ENCODE results near the gene SFT2D3. TPM values are rescaled to one million over a fixed set of nuclear protein-coding genes. Genes with fewer than 3 reads are reported as not detected.

SFT2D3 gene
- total RNA-seq, 2 experiments from 2014 or later, result 7.5 to 8.7 TPM

DNA sequence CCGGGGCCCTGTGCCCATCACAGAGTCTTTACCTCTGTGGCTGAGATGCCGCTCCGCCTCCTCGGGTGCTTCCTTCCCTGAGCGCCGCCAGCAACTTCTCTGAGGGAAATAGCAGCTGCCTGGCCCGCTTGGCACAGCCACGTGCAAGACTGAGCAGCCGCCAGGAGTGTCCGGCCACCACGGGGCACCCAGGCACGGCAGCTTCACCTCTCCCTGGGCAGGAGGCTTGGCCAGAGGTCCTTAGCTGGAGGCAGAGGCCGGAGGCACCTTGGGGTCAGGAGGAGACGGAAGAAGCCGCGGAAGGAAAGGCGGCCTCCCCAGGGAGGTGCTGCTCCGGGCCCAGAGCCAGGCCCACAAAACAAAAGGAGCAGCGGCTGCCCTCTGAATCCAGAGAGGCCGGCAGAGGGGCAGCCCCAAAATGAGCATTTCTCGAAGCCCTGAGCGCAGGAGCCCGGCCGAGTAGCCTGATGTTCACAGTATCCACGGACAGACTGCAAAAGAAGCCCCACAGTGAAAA, 20.0 kb upstream of the SFT2D3 start:
- Mint-ChIP-seq H3K4me3 (no peak overlapping the region), H3K4me1 (peaks cover 3% of the 10 kb centered on the region), H3K36me3 (no peaks in the 10 kb centered on the region), H3K27ac (no peak overlapping the region), H3K9me3 (no peaks in the 10 kb centered on the region), H3K27me3 (peaks cover 41% of the 10 kb centered on the region)
- DNase-seq, result no peak
- POLR2A ChIA-PET, result no interaction called here
- no peak for ATAC-seq (ENCODE audit: low read depth)

DNA sequence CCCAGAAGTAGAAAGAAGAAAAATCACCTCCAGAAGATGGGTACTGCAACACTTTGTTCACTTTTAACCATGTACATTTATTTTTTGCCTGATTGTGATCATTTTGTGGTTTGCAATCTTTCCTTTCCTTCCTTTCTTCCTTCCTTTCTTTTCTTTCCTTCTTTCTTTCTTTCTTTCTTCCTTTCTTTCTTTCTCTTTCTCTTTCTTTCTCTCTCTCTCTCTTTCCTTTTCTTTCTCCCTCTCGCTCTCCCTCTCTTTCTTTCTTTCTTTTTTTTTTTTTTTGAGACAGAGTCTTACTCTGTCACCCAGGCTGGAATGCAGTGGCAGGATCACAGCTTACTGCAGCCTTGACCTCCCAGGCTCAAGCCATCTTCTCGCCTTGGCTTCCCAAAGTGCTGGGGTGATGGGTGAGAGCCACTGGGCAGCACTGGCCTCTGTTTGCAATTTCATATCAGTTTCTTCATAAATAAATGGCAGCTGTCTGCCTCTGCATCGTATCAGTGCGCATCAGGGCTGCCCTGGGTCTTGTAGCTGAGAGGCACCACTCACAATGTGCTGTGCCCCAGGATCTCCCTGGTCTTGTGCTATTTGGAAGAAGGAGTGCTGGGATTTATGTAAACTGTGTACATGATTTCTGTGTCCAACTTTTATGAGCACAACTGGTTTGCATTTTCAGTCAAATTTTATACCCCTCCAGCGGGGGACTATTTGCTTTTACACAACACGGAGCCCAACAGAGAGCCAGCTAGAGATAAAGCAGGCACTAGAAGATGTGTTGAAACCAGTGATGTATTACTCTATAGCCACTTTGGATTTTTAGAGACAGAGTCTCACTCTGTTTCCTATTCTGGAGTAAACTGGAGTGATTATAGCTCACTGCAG, 19.1 kb upstream of the SFT2D3 start:
- ATAC-seq (ENCODE audit: low read depth), result no peak
- H3K4me3 Mint-ChIP-seq, result no peak overlapping the region
- DNase-seq, result no peak
- POLR2A ChIA-PET, result interaction anchor here (1.1 kb wide), 1 partner anchor 8 kb away, joined by 3 read pairs; no protein-coding TSS in a partner anchor
- H3K4me1 Mint-ChIP-seq, result peaks cover 3% of the 10 kb centered on the region
- no peaks in the 10 kb centered on the region for H3K36me3 Mint-ChIP-seq
- peaks cover 39% of the 10 kb centered on the region for H3K27me3 Mint-ChIP-seq
- no peak overlapping the region for H3K27ac Mint-ChIP-seq
- no peaks in the 10 kb centered on the region for H3K9me3 Mint-ChIP-seq

DNA sequence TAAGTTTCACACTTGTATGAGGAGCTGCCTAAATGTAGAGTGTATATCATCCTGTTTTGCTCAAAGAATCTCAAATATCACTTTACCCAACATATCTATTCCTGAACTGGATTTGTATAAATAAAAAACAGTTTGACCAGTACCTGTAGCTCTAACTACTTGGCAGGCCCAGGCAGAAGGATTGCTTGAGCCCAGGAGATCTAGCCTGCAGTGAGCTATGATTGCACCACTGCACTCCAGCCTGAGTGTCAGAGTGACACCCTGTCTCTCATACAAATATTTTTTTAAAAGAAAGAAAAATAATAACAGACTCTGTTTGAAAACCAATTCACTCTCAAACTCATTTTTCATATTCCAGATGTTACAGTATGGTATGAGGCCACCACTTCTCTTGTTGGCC, 18.2 kb upstream of the SFT2D3 start:
- ATAC-seq (ENCODE audit: low read depth), result no peak
- Mint-ChIP-seq H3K9me3 (peaks cover 2% of the 10 kb centered on the region), H3K36me3 (no peaks in the 10 kb centered on the region), H3K27ac (no peak overlapping the region), H3K27me3 (peaks cover 37% of the 10 kb centered on the region), H3K4me1 (peaks cover 3% of the 10 kb centered on the region), H3K4me3 (no peak overlapping the region)
- no peak for DNase-seq
- POLR2A ChIA-PET, result interaction anchor here (1.1 kb wide), 1 partner anchor 9 kb away, joined by 3 read pairs; no protein-coding TSS in a partner anchor

DNA sequence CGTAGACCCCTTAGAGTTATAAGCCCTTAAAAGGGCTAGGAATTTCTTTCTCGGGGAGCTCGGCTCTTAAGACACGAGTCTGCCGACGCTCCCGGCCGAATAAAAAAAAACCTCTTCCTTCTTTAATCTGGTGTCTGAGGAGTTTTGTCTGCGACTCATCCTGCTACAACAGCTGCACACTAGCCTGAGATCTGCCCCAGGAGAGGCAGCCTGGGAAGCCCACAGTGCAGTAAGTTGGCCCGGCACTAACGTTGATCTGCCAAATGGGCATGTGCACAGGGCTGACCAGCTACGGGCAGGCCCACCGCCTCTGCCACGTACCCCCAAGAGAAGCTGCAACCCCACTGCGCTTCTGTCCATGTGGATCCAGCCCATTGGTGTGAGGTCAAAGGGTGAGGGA, 17.5 kb upstream of the SFT2D3 start:
- no peak overlapping the region for H3K4me3 Mint-ChIP-seq
- H3K9me3 Mint-ChIP-seq, result peaks cover 8% of the 10 kb centered on the region
- ATAC-seq (ENCODE audit: low read depth) (no peak), DNase-seq (no peak)
- H3K4me1 Mint-ChIP-seq, result peaks cover 3% of the 10 kb centered on the region
- no peak overlapping the region for H3K27ac Mint-ChIP-seq
- peaks cover 35% of the 10 kb centered on the region for H3K27me3 Mint-ChIP-seq
- POLR2A ChIA-PET, result no interaction called here
- no peaks in the 10 kb centered on the region for H3K36me3 Mint-ChIP-seq

DNA sequence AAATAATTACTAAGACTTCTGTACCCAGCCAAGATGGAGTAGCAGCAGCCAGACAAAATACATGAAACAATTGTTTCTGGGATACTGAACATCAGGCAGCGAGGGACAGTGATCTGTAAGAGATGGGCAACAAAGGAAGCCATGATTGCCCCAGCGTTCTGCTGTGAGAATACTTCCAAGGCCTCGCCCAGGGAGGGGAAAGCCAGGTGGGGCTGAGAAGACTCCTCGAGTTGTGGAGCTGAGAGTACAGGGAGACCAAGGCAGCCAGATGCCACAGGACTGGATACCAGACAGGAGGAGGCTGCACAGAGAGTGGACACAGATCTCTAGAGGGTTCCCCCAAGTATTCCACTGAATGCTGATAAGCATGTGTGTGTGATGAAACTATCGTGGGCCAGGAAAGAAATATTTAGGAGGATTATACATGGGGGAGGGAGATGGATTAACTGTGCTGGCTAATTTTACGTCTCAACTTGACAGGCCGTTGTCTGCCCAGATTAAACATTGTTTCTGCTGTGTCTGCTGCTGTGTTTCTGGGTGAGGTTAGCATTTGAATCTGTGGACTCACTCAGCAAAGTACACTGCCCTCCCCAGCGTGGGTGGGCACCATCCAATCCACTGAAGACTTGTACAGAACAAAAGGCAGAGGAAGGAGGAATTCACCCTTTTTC, 15.8 kb upstream of the SFT2D3 start:
- ATAC-seq (ENCODE audit: low read depth) (no peak), DNase-seq (no peak)
- POLR2A ChIA-PET, result no interaction called here
- Mint-ChIP-seq H3K36me3 (no peaks in the 10 kb centered on the region), H3K4me1 (peaks cover 3% of the 10 kb centered on the region), H3K4me3 (no peak overlapping the region), H3K9me3 (peaks cover 16% of the 10 kb centered on the region), H3K27me3 (peaks cover 37% of the 10 kb centered on the region), H3K27ac (no peak overlapping the region)

DNA sequence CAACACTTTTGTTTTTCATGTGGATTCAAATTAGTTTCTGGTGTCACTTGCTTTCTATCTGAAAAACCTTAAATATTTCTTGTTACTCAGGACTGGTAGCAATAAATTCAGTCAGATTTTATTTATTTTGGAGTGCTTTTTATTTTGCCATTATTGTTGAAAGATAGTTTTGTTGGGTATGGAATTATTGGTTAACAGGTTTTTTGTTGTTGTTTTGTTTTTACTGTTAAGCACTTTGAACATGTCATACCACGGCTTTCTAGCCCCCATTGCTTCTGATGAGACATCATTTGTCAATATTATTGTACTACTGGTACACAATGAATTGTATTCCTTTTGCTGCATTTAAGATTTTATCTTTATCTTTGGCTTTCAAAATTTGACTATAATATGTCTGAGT, 12.9 kb upstream of the SFT2D3 start:
- POLR2A ChIA-PET, result no interaction called here
- no peaks in the 10 kb centered on the region for H3K4me1 Mint-ChIP-seq
- no peak for DNase-seq
- ATAC-seq (ENCODE audit: low read depth), result no peak
- peaks cover 25% of the 10 kb centered on the region for H3K9me3 Mint-ChIP-seq
- H3K36me3 Mint-ChIP-seq, result peaks cover 4% of the 10 kb centered on the region
- no peak overlapping the region for H3K27ac Mint-ChIP-seq
- no peak overlapping the region for H3K4me3 Mint-ChIP-seq
- peaks cover 26% of the 10 kb centered on the region for H3K27me3 Mint-ChIP-seq

DNA sequence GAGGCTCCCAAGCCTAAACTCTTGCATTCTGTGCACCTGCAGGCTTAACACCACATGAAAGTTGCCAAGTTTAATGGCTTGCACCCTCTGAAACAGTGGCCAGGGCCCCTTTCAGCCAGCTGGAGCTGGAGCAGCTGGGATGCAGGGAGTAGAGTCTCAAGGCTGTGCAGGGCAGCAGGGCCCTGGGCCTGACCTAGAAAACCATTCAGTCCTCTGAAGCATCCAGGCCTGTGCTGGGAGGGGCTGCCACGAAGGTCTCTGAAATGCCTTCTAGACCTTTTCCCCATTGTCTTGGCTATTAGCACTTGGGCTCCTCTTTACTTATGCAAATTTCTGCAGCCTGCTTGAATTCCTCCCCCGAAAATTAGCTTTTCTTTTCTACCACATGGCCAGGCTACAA, 10.6 kb upstream of the SFT2D3 start:
- Mint-ChIP-seq H3K36me3 (peaks cover 4% of the 10 kb centered on the region), H3K9me3 (peaks cover 25% of the 10 kb centered on the region), H3K4me3 (no peak overlapping the region), H3K27ac (no peak overlapping the region), H3K4me1 (no peaks in the 10 kb centered on the region), H3K27me3 (peaks cover 22% of the 10 kb centered on the region)
- no peak for DNase-seq
- POLR2A ChIA-PET, result no interaction called here
- ATAC-seq (ENCODE audit: low read depth), result no peak

DNA sequence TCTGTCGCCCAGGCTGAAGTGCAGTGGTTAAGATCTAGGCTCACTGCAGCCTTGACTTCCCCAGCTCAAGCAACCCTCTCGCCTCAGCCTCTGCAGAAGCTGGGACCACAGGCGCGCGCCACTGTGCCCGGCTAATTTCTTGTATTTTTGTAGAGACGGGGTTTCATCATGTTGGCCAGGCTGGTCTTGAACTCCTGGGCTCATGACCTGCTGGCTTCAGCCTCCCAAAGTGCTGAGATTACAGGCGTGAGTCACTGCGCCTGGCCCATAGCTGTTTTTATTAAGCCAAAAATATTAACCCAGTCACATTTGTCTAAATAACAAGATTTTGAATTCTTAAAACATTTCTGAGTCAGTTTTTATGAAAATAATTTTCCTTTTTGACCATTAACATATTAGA, 6.3 kb upstream of the SFT2D3 start:
- DNase-seq, result no peak
- POLR2A ChIA-PET, result no interaction called here
- Mint-ChIP-seq H3K4me3 (no peak overlapping the region), H3K27me3 (peaks cover 3% of the 10 kb centered on the region), H3K9me3 (peaks cover 10% of the 10 kb centered on the region), H3K36me3 (peaks cover 6% of the 10 kb centered on the region), H3K4me1 (no peaks in the 10 kb centered on the region), H3K27ac (no peak overlapping the region)
- no peak for ATAC-seq (ENCODE audit: low read depth)

DNA sequence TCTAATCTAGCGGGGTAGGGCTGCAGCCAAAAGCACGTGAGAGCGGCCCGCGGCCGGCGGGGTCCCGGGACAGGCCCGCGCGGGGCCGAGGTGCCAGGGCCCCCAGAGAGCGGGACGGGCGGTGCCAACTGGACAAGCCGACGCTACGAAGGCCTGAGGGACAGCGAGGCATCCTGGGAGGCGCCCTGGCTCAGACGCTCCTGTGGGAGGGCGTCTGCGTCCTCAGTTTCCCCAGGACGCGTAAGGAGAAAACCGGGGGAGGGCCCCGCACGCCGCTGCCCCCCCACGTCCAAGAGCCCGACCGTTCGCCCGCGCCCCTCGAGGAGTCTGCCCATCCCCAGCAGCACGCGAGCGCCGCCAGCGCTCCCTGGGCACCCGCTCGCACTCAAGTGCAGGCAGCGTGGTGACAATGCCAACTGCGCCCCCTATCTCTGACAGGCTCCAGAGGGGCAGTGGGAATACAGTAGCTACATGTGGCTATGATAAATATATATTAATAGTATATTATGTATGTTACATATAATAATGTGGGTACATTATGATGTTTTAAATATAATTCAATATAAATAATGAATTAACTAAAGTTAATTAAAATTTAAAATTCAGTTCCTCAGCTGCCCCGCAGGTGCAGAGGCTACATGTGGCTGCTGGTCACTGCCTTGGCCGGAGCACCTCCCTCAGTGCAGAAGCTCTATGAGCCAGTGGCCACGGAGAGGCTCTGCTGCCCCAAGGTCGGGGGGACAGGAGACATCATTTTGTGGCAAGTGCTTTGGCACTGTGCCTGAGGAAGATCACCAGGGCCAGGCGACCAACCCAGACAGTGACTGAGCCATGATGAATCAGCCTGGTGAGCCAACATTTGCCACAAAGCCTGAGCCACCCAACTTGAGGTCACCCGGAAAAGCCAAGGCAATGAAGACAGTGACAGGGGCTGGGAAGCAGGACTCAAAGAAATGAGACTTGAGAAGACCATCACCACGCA, 5.5 kb upstream of the SFT2D3 start:
- H3K9me3 Mint-ChIP-seq, result peaks cover 9% of the 10 kb centered on the region

DNA sequence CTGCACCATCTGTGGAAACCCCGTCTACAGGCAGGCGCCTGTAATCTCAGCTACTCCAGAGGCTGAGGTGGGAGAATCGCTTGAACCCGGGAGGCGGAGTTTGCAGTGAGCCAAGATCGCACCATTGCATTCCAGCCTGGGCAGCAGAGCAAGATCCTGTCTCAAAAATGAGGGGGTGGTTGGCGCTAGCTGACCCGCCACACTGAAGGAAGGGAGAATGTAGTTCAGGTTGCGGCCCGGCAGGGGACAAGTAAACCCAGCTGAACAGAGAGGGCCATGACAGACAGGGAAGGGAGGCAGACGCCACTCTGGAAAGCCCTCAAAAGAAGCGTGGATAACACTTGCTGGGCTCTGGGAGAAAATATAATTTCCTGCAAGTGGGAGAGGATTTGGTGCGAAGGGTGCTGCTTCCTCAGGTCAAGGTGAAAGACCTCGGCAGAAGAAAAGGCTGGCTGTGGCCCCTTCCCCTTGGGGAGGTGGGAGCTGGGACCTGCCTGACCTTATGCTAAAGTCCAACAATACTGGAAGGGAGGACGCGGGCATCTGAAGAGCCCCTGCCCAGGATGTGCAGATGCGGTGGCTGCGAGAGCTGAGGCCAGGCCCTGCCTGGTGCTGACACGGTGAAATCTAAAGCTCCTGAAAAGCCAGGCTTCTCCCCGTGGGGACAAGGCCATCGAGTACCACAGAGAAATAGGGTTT, 3.7 kb upstream of the SFT2D3 start:
- POLR2A ChIA-PET, result interaction anchor here (0.6 kb wide), 1 partner anchor 38 kb away, joined by 3 read pairs; no protein-coding TSS in a partner anchor
- Mint-ChIP-seq H3K4me3 (no peak overlapping the region), H3K4me1 (peaks cover 12% of the 10 kb centered on the region), H3K27me3 (peaks cover 3% of the 10 kb centered on the region), H3K9me3 (no peaks in the 10 kb centered on the region), H3K36me3 (peaks cover 7% of the 10 kb centered on the region), H3K27ac (no peak overlapping the region)
- DNase-seq (no peak), ATAC-seq (ENCODE audit: low read depth) (no peak)

More for the DNA sequence above, 5.5 kb upstream of the SFT2D3 start:
- DNase-seq (no peak), ATAC-seq (ENCODE audit: low read depth) (peak; percentile 77)
- Mint-ChIP-seq H3K36me3 (peaks cover 6% of the 10 kb centered on the region), H3K27ac (no peak overlapping the region), H3K4me1 (peaks cover 6% of the 10 kb centered on the region), H3K27me3 (peaks cover 3% of the 10 kb centered on the region), H3K4me3 (no peak overlapping the region)
- POLR2A ChIA-PET, result no interaction called here

DNA sequence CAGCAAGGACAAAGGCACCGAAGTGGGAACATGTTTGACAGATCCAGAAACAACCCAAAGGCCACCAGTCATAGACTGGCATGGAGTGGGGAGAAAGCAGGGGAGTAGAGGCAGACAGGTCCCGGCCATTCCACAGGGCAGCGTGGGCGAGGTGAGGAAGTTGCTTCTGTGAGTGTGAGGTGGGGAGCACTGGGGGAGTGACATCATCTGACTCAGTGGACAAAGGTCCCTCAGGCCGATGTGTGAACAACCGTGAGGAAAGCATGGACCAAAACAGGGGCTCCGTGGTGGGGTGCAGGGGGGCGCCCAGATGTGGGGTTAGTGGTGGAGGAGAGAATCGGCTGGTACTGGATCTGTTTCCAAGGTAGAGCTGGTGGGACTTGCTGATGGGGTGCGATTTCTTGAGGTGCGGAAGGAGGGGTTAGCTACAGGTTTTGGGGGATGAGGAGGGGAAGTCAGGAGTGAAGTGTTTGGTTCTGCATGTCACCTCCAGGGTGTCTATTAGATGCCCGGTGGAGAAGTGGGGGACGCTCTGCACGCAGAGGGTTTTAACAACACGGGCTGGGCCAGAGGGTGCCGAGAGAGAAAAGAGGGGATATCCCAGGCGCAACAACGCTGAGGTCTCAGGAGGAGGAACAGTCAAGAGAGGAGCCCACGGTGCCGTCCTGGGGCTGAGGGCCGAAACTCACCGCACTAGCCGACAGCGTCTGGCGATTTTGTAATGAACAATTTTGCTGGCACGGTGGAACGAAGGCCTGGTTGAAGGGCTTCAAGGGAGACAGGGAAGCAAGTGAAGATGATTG, 2.5 kb upstream of the SFT2D3 start:
- H3K4me1 Mint-ChIP-seq, result peaks cover 18% of the 10 kb centered on the region
- POLR2A ChIA-PET, result no interaction called here
- no peaks in the 10 kb centered on the region for H3K9me3 Mint-ChIP-seq
- H3K27ac Mint-ChIP-seq, result no peak overlapping the region
- no peak for ATAC-seq (ENCODE audit: low read depth)
- H3K27me3 Mint-ChIP-seq, result peaks cover 2% of the 10 kb centered on the region
- H3K4me3 Mint-ChIP-seq, result no peak overlapping the region
- no peak for DNase-seq
- peaks cover 7% of the 10 kb centered on the region for H3K36me3 Mint-ChIP-seq

Measured in activated naive CD8-positive, alpha-beta T cell treated with anti-CD3 and anti-CD28 coated beads, Interleukin-2, amount 10 ng/mL, durations not matched to agents 7 days and 5 days (primary cell).